RWPE2 (cell line): ENCODE results near the gene INHBA.

Experiments
- ATAC-seq: fragments of 200-7000 bp; cut with Tn5 transposase; 3 replicates; pipeline ENCODE4 v1.9.1; 2021; ENCODE audit warnings: low read depth
- DNase-seq: peaks from one replicate; pipeline ENCODE4 v3.0.0-alpha.2; 2020; ENCODE audit warnings: low spot score
- H3K27ac ChIP-seq: fragments of 450-650 bp; 2 replicates; pipeline ENCODE4 v1.5.1; 2017; ENCODE audit warnings: mild to moderate bottlenecking; ENCODE audit not compliant: poor library complexity, severe bottlenecking
- H3K27me3 ChIP-seq: fragments of 250-450 bp; sonication (Bioruptor Pico); 2 replicates; pipeline ENCODE4 v1.5.1; 2021; ENCODE audit warnings: mild to moderate bottlenecking, moderate library complexity; ENCODE audit not compliant: insufficient read depth, poor library complexity, severe bottlenecking
- H3K36me3 ChIP-seq: fragments of 250-450 bp; sonication (Bioruptor Pico); 2 replicates; pipeline ENCODE4 v1.5.1; 2020; ENCODE audit warnings: low read depth, mild to moderate bottlenecking, moderate library complexity
- H3K4me1 ChIP-seq: fragments of 250-450 bp; sonication (Bioruptor Pico); 2 replicates; pipeline ENCODE4 v1.5.1; 2021; ENCODE audit warnings: mild to moderate bottlenecking, moderate library complexity; ENCODE audit not compliant: insufficient read depth, poor library complexity, severe bottlenecking
- H3K4me3 ChIP-seq: fragments of 250-450 bp; sonication (Bioruptor Pico); 2 replicates; pipeline ENCODE4 v1.5.1; 2021; ENCODE audit warnings: mild to moderate bottlenecking, moderate library complexity; ENCODE audit not compliant: severe bottlenecking
- H3K9me3 ChIP-seq: fragments of 250-450 bp; sonication (Bioruptor Pico); 2 replicates; pipeline ENCODE4 v1.5.1; 2021; ENCODE audit warnings: mild to moderate bottlenecking, moderate library complexity; ENCODE audit not compliant: severe bottlenecking
- TF ChIP-seq, protein P1 (sequence below): fragments of 450-650 bp; IDR thresholded peaks from one replicate; pipeline ENCODE4 v1.5.1; 2017; ENCODE audit warnings: mild to moderate bottlenecking, moderate library complexity; ENCODE audit not compliant: poor library complexity, severe bottlenecking

INHBA gene

DNA sequence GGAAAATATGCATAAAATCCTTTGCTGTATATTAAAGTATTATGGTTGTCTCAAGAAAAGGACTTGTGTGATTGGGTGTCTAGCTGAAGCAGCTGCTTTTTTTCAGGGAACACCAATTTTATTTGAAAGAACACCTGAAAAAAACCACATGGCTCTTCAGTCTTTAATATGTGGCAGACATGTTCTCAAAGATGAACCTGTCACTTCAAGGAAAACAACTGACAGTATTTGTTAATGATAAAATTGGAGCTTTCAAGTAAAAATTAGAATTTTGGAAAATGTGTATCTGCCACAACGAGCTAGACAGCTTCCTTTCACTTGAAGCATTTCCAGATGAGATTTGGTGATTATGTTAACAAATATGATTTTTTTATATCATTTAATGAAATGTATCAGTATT is 59.3 kb downstream of the INHBA start:
- no peaks in the 10 kb centered on the region for H3K4me1 ChIP-seq
- H3K27me3 ChIP-seq = no peaks in the 10 kb centered on the region
- no peak overlapping the region for H3K27ac ChIP-seq
- no peak for ATAC-seq
- no peak overlapping the region for H3K4me3 ChIP-seq
- no peak for DNase-seq
- TF ChIP-seq, protein P1, sequence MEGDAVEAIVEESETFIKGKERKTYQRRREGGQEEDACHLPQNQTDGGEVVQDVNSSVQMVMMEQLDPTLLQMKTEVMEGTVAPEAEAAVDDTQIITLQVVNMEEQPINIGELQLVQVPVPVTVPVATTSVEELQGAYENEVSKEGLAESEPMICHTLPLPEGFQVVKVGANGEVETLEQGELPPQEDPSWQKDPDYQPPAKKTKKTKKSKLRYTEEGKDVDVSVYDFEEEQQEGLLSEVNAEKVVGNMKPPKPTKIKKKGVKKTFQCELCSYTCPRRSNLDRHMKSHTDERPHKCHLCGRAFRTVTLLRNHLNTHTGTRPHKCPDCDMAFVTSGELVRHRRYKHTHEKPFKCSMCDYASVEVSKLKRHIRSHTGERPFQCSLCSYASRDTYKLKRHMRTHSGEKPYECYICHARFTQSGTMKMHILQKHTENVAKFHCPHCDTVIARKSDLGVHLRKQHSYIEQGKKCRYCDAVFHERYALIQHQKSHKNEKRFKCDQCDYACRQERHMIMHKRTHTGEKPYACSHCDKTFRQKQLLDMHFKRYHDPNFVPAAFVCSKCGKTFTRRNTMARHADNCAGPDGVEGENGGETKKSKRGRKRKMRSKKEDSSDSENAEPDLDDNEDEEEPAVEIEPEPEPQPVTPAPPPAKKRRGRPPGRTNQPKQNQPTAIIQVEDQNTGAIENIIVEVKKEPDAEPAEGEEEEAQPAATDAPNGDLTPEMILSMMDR = no peak
- no peaks in the 10 kb centered on the region for H3K9me3 ChIP-seq
- no peaks in the 10 kb centered on the region for H3K36me3 ChIP-seq

DNA sequence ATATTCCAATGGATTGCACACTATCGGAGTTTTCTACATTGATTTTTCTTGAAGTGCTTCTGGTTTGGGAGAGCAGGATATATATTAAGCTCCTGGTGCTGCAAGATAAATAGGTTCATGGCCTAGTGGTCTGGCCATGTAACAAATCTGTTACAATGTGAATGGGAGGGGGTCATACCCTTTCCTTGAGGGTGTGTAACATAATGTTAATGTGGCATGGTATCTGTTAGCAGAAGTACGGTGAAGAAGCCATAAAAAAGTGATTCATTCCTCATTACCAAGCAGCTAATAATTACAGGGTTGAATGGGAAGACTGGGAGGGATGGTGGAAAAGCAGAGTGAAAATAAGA is 61.2 kb downstream of the INHBA start:
- no peak overlapping the region for H3K4me3 ChIP-seq
- TF ChIP-seq, protein P1 = no peak
- H3K9me3 ChIP-seq = no peaks in the 10 kb centered on the region
- H3K36me3 ChIP-seq = no peaks in the 10 kb centered on the region
- DNase-seq = no peak
- H3K4me1 ChIP-seq = no peaks in the 10 kb centered on the region
- ATAC-seq = no peak
- no peak overlapping the region for H3K27ac ChIP-seq
- no peaks in the 10 kb centered on the region for H3K27me3 ChIP-seq

DNA sequence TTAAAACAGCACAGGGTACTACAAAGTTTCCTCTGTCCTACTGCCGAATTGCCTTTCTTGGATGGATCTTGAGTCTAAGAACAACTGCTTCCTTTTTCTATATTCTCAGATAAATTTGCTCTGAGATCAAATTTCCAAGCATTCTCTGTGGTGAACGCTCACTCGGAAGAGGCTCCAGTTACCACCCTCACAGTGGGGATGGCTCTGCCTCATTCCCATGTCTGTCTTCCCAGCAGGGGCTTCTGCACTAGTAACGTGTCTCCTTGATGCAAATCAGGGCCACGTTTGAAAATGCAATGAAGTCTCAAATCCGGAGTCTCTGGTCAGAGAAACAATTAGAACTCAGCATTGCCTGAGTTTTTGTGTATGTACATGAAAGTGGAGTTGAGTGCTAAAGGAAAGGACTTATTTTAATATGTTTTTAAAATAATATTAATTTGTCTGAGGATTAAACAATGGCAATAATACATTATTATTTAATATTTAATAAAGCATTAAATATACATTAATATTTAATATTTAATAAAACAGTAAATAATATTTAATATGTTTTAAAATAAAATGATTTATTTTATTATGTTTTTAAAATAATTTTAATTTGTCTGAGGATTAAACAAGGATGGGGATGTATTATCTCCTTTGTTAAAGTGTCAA is 61.8 kb downstream of the INHBA start:
- H3K27me3 ChIP-seq = no peaks in the 10 kb centered on the region
- ATAC-seq (no peak), DNase-seq (no peak)
- no peaks in the 10 kb centered on the region for H3K36me3 ChIP-seq
- no peak overlapping the region for H3K4me3 ChIP-seq
- H3K4me1 ChIP-seq = no peaks in the 10 kb centered on the region
- no peaks in the 10 kb centered on the region for H3K9me3 ChIP-seq
- TF ChIP-seq, protein P1 = no peak
- H3K27ac ChIP-seq = no peak overlapping the region

DNA sequence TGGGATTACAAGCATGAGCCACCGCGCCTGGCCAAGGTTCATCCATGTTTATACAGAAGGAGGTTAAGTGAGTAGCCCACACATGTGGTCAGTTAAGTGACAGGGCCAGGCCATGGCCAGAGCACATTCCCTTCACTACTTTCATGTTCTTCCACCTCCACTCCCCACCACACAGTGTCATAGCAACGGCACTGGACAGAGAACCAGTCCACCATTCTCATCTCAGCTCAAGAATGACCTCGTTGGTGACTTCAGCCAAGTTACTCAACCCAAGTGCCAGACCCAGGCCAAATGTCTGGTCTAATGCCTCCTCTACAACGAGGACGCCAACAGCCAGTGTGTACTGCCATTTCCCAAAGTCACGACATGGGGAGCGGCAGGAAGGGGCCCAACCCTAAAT is 62.4 kb downstream of the INHBA start:
- Histone ChIP-seq H3K4me1 (no peaks in the 10 kb centered on the region), H3K4me3 (no peak overlapping the region), H3K36me3 (no peaks in the 10 kb centered on the region), H3K27ac (no peak overlapping the region), H3K9me3 (no peaks in the 10 kb centered on the region), H3K27me3 (no peaks in the 10 kb centered on the region)
- ATAC-seq = no peak
- DNase-seq = no peak
- TF ChIP-seq, protein P1 = no peak

DNA sequence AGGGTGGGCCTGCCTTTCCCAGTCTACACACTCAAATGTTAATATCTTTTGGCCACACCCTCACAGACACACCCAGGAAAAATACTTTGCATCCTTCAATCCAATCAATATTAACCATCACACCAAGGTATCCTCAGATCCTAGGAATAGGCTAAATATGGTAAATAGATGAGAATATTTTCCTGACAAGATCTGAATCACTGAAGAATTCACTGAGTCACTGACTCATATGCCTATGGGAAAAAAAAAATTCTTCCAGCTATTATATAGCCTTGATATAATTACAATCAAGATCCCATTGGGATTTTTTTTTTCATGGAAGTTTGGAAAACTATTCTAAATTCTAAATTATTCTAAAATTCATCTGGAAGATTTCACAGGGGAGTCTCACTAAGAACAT is 65.8 kb downstream of the INHBA start:
- no peak overlapping the region for H3K27ac ChIP-seq
- DNase-seq (no peak), ATAC-seq (peak; percentile 76)
- H3K4me1 ChIP-seq = no peaks in the 10 kb centered on the region
- TF ChIP-seq, protein P1 = no peak
- no peak overlapping the region for H3K4me3 ChIP-seq
- H3K27me3 ChIP-seq = no peaks in the 10 kb centered on the region
- no peaks in the 10 kb centered on the region for H3K9me3 ChIP-seq
- no peaks in the 10 kb centered on the region for H3K36me3 ChIP-seq
